Measurements from ENCODE around the gene MUL1.

MUL1 gene

DNA sequence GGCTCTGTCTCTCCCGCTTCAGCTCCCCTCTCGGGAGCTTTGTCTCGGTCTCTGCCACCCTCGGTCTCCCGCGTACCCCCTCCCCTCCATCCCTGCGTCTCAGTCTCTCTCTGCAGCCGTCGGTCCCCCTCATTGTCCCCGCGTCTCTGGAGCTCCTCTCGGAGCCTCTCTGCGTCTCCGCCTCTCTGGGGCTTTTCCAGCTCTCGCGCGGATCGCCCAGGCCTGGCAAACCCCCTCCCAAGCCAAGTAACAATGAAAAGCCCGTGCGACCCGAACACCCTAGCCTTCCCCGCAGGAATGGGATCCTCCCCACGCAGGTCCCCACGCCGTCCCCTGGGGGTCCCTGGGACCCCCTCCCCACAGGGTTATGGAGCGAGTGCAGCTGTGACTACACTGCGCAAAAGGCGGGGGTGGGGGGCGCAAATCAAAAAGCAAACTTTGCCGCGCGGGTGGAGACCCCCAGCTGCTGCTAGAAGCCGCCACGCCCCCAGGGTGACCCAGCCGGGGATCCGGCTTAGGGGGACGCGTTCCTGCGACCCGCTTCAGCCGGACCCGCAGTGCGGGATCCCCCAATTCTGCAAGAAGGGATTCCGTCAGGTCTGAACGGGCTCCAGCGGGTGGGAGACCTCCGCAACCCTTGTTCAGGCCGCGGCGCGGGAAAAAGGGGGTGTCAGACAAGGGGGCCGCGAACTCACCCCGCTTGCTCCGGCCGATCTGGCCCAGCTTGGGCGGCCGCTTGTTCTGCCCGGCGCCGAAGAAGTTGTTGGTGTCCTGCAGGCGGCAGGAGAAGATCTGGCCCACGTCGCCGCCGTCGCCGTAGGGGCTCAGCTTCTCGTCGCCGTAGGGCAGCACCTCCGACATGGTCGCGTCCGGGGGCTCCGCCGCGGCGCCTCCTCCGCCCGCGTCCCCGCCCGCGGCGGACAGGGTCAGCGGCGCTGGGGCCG, 23.2 kb downstream of the MUL1 start:
- no peak for ATAC-seq

DNA sequence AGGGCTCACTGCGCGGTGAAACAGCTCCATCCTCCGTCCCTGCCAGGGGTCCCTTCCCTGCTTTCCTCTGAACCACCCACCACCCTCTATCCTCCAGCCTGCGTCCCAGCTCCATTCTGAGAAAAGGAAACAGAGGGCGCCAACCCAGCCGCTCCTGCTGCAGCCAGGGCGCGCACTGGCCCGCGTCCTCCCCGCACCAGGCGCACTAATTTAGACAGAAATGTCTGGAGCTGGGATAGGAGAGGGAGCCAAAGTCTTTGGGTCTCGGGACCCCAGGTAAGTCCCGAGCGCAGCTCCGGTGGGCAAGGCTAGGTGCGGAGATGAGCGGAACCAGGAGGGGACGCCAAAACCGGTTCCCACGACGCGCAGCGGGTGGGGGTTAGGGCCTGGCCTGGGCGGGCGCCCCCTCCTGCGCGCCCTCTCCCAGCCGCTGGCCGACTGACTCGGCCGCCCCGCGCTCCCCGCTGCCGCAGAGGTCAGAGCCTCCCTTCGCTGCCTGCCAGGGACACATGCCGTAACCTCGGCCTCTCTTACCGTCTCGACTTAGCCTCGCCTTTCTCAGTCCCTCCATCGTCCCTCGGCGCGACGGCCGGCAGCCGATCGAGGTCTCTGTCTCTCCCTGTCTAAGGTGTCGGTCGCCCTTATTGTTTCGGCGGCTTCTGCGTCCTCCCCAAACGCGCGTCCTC, 24.0 kb downstream of the MUL1 start:
- DNase-seq (no peak), ATAC-seq (no peak)

More for the DNA sequence above, 23.2 kb downstream of the MUL1 start:
- DNase-seq, result no peak

DNA sequence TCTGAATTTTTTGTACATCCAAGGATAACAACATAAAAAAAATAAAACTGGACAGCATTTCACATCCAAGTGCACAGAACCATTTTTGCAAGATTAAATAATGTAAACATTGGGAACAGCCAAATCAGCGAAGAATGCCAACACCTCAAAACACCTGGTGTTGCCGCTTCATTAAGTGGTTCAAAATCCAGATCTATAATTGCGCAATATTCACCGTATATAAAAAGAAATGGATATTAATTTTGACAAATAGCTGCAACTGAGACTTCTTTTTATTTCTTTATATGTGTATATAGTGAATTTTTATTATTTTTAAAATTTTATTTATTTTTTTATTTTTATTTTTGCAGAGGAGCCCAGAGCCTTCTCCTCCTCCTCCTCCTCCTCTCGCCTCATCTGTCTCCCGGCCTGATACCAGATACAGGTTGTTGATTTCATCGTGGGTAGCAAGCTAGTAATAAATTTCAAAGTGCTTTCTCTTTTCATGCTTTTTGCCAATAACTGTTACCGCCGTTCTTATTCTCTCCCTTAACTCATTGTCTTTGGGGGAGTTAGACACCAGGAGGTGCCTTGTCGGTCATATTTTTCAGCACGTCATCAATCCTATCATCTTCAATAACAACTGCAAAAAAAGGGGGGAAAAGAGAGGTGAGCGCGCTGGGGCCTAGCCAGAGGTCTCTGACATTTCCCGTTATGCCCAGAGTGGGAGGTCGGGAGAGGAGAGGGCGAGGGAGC, 24.7 kb downstream of the MUL1 start:
- DNase-seq (no peak), ATAC-seq (no peak)

DNA sequence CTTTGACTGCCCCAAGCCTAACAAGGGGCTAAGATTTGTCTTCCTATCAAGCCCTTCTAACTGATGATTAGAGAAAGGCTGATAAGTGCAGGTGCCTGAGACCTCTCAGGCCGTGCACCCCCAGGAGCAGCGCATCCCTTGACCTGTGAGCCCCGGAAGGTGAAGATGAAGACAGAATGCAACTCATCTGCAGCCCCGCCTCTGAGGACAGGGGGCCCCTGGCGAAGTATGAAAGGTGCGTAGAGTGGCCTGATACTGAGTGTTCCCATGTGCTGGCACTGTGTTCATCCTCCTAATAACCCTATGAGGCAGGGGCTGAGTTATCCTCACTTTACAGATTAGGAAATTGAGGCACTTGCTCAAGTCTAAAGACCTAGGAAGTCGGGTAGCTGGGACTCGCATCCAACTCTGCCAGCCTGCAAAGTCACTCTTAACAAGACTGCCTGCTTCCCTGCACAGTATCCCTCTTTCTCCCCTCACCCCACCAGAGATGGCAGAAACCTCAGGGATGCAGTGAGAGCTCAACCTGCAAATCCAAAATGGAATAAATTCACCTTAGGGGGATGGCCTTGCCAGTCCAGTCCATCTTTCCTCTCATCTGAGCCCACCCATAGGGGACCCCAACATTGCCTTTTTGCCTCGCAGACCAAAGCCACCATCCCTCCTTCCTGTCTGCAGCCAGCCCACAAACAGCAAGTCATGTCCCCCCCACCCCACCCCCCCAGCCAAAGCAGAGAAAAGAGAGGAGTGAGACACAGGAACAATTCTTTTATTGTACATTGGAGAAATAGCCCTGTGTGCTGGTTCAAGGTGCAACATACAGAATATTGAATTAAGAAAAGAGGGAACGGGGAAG, 26.1 kb downstream of the MUL1 start:
- no peak for ATAC-seq

DNA sequence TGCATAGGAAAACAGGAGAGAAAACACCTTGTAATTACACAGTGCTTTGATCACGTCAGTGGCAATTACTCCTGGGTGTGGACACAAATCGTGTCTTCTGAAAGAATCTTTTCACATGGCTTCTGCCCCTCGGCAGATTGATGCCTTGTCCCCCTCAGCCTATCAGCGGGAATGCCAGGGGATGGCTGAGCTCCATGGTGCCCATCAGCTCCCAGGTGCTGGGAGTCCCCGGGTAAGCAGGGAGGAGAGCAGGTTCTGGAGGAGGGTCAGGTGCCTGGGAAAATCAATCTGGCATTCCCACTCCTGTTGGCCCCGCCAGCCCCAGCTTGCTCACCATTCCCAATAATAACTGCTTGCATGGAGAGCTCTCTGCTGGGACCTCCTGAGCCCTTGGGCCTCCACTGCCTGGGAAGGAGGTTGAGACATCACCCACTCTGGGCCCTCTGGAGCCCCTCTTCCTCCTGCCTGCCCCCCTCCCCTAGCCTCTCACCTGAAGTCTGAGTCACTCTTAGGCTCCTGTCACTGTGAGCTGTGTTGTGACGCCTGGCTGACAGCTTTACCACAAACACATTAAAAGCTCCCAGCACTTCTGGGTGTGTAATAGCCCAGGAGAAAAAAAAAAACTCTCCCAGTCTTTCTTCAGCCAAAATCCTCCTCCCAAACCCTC, 26.9 kb downstream of the MUL1 start:
- no peak for DNase-seq
- ATAC-seq, result no peak

More for the DNA sequence above, 26.1 kb downstream of the MUL1 start:
- no peak for DNase-seq

DNA sequence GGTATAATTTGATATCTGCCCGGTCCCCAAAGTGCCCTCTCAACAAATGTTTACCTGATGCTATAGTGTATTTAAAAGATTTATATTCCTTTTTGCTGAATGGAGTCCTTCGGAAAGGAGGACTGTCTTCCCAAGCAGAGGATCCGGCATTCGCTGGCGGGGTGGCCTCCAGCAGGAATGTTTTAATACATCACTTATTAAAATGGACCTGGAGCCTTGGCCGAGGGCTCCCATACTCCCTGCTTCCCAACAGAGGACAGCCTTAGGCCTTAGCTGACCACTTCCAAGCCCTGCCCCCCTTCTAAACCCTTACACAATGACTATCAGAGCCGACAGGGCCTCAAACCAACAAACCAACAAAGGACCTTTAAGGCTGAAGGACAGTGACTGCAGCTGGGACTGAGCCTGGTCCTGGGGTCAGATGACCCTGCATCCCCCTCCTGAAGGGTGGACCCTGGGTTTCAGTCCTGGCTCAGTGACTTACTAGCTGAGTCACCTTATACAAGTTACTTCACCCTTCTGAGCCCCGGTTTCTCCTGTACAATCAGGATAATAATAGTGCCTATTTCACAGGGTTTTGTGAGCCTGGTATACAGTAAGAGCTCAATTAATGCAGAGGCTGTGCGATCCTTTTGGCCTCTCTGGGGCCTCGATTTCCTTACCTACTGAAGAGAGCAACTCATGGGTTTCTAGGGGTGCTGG, 27.6 kb downstream of the MUL1 start:
- no peak for DNase-seq
- no peak for ATAC-seq

DNA sequence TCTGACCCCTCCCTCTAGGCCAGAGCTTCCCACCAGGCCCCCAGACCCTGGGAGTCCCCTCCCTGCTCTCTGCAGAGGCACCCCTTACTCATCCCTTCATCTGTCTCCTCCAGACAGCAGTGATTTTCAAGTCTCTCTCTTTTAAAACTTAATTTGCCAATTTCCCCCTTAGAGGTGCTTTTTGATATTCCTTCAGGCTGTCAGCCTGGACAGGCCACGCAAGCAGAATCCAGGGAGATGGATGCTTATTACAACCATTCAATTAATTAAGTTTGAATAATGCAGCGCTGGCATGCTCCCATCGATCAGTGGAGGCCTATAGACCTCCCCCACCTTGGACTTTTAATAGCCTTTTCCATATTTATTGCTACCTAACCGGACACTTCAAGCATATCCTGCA, 28.1 kb downstream of the MUL1 start:
- DNase-seq (no peak), ATAC-seq (no peak)

DNA sequence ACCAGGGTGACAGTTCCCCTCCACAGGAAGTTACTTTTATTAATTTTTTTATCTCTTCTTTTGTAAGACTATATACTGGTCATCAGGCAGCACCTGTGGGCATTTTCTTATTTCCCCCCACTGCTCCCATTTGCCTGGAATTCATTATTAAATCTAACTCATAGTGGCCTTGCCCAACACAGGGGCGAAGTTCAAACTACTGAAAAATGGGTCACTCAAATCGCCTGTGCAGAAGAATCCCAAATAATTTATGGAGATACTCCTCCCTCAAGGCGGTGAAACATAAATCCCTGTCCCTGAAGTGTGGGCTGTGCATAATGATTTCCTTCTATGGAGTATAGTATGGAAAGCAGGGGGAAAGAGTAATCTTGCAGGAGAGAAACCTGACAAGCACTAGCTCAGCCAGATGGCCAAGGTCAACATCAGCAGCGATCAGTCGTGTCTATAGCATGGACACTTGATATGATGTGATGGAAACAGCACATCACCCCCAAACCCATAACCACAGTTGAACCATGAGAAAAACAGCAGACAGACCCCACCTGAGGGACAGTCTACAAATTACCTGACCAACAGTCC, 29.8 kb downstream of the MUL1 start:
- ATAC-seq (no peak), DNase-seq (no peak)

DNA sequence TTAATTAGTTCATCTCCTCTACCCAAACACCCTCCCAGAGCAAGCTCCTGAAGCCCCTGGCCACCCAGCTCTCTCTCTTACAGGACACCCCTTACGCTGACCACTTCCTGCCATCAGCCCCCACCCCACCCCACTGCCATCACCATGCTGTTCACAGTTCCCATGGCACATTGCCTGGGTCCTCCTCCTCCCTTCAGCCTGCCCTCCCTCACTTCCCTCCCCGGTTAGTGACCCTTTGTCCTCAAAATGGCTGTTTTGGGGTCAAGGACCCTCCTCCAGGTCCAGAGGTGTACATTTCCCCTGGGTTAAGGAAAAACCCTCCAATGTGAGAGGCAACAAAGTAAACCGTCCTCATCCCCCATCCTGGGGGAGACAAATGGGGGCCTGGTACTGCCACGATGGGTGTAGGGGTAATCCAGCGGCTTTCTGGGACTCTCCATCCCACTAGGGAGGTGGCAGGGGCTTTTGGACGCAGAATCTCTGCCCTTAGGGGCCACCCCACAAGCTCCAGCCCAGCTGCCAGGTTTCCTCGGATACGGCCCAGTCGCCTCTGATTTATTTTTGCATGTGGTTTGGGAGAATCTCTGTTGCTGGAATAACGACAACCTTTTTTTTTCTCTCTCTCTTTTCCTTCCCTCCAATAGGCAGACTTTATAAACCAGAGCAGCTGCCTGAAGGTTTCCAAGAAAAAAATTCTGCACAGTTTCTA, 30.4 kb downstream of the MUL1 start:
- ATAC-seq (no peak), DNase-seq (no peak)

DNA sequence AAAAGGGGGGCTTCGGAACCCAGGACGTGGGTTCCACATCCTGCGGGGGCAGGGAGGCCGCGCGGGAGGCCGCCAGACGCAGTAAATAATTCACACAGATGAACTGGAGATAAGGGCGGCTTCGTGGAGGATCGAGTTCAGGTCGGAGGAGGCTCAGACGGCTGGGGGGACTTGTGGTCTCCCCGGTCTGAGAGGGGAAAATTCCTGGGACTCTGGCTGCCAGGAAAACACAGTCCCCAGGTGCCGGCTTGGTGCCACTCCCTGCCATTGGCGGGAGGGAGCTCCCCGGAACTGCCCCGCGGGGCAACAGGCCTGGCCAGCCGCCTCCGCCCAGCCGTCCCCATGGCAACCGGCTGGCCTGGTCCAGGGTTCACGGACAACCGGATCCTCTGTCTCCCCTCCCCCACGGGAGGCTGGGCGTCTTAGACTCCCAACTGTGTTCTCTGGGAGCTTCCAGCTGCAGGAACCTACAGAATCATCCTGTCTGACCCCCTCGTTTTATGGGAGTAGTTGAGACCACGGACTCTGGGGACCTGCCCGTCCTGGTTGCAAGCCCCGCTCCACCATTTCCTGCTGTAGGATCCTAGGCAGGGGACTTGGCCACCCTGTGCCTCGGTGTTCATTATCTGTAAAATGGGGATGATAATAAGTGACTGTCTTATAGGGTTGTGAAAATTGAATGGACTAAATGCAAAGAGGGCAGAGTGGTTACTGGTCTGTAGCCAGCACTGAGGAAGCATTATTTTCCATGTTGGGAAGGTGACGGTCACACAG, 31.5 kb downstream of the MUL1 start:
- no peak for ATAC-seq
- DNase-seq, result no peak

DNA sequence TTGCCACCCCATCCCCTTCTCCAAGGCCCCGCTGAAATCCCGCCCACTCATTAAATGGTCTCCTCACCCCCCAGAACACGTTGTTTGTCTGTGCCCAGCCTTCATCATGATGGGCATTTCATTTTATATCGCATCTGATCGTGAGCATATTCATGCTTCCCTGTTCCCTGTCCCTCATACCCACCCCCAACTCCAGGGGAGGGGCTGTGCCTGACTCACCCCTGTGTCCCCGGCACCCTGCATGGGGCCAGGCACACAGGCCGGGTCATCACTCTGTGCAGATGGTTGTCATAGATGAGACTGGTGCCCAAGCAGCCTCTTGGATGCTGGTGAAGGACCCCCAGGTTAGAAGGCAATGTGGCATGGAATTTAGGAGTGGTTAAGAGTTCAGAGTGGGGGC, 33.0 kb downstream of the MUL1 start:
- ATAC-seq, result no peak
- no peak for DNase-seq

DNA sequence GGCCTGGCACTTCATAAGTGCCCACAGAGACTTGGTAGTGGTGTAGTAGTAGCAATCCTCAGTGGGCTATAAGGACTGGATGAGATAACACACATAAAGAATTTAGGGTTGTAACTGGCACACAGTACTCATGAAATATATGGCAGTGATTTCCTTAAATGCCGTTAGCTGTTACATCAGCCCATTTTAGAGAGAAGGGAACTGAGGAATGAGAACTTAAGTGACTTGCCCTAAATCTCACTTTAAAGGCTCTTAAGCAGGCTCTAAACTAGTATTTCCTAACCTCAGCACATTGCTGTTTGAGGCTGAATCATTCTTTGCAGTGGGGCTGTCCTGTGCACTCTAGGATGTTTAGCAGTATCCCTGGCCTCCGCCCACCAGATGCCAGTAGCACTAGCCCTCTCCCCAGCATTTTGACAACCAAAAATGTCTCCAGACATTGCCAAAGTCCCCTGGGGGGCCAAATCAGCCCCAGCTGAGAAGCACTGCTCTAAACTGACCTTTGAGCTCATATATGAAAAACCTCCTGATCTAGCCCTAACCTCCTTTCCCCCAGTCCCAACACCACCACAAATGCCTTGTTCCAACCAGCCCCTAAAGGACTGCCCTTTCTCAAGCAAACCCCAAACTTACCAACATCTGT, 33.5 kb downstream of the MUL1 start:
- DNase-seq, result no peak
- ATAC-seq, result no peak

DNA sequence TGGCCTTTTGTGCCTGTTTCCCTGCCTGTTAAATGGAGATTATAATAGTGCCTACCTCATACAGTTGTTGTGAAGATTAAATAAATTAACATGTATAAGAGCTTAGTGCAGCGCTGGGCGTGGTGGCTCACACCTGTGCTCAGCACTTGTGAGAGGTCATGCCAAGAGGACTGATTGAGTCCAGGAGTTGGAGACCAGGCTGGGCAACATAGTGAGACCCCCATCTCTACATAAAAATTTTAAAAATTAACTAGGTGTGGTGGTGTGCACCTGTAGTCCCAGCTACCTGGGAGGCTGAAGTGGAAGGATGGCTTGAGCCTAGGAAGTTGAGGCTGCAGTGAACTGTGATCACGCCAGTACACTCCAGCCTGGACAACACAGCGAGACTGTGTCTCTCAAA, 34.1 kb downstream of the MUL1 start:
- DNase-seq (no peak), ATAC-seq (no peak)

DNA sequence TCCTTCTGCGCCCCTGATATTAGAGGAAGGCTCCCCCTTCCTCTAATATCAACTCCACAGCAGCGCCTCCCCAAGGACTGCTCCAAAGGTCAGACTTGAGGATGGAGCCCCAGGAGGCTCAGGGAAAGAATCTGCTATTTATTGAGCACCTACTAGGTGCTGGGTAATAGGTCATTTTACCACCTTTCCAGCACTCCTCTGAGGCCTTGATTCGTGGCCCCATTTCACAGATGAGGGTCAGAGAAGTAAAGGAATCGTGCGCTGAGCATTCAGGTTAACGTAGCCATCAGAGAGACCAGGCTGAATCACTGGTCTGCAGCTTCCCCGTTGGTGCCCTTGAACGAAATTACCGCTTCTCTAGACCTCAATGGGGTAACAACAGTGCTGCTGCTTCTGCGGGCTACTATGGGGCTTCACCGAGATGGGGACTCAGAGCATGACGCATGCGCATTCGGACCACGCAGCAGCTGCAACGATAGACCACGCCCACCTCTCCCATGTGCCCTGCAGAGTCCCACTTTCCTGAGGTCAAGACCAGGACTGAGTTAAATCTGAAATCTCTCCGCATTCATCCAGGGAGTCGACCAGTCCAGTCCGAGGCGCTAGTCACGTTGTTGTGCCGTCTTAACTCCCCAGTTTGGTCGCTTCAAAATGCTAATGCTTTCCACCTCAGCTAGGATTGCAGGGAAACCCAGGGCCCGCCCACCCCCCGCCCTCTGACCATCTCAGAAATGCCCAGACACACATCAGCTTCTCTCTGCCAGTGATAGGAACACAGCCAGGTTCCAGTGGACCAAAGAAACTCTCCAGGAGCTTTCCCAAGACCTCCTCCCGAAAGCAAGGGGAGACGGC, 34.9 kb downstream of the MUL1 start:
- peak; percentile 55 for DNase-seq
- peak; percentile 50 for ATAC-seq

DNA sequence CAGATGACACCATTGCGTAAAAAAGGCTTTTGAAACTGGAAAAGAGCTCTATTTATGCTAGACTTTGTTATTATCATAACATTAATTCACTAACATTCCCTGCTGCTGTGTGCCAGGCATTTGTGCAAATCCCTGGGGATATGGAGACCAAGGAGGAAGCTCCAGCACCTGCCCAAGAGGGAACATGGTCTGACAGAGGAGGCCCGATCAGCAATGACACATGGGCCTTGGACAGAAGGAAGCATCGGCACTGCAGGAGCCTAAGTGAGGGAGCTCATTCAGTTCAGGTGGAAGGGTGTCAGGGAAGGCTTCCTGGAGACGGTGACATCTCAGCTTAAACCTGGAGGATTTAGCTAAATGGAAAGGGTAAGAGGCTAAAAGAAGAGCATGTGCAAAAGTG, 35.8 kb downstream of the MUL1 start:
- ATAC-seq, result no peak
- no peak for DNase-seq

DNA sequence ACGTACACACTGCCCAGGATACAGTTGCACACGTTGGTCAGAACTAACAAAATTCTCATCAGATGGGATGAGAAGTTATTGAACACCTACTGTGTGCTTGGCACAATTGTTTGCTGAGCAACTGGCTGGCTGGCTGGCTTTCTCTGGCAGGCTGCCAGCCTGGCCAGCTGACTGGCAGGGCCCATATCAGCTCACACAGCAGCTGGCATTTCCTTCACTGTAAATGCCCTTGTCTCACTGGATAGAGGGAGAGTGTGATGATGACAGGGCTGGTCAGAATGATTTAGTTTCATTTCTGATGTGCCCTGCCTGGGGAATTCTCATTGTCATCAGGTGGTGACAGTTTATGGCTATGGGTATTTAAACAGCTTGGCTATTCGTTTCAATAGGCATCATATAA, 37.8 kb downstream of the MUL1 start:
- DNase-seq (no peak), ATAC-seq (no peak)

DNA sequence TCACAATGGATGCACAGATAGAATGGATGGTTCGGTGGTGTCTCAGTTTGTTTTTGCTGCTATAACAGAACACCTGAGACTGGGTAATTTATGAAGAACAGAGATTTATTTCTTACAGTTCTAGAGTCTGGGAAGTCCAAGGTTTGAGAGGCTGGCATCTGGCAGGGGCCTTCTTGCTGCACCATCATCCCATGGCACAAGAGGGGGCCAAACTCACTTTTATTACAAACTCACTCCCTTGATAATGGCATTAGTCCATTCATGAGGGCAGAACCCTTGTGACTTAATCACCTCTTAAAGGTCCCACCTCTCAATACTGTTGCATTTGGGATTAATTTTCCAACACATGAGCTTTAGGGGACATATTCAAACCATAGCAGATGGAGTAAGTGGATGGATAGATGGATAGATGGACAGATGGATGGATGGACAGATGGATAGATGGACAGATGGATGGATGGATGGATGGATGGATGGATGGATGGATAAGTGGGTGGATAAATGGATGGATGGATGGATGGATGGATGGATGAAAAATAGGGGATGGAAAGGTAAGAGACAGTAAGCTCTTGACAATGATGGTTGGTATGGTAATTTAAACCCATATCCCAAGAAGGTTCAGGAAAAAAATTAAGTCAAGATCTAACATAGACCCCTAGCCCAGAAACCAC, 38.4 kb downstream of the MUL1 start:
- ATAC-seq, result no peak
- DNase-seq, result no peak

Measured in stimulated activated naive CD8-positive, alpha-beta T cell treated with anti-CD3 and anti-CD28 coated beads, Interleukin-15, Interleukin-2, amounts not matched to agents 100 U/mL and 50 U/mL, for 24 hours (primary cell).